Measurements from ENCODE around the gene IL17RC. TPM values are rescaled to one million over a fixed set of nuclear protein-coding genes. Genes with fewer than 3 reads are reported as not detected.

The IL17RC gene
- total and polyA plus RNA-seq, 2 of the 4 experiments (the other 2 are of a cell fraction): 20.8 to 28.3 TPM

DNA sequence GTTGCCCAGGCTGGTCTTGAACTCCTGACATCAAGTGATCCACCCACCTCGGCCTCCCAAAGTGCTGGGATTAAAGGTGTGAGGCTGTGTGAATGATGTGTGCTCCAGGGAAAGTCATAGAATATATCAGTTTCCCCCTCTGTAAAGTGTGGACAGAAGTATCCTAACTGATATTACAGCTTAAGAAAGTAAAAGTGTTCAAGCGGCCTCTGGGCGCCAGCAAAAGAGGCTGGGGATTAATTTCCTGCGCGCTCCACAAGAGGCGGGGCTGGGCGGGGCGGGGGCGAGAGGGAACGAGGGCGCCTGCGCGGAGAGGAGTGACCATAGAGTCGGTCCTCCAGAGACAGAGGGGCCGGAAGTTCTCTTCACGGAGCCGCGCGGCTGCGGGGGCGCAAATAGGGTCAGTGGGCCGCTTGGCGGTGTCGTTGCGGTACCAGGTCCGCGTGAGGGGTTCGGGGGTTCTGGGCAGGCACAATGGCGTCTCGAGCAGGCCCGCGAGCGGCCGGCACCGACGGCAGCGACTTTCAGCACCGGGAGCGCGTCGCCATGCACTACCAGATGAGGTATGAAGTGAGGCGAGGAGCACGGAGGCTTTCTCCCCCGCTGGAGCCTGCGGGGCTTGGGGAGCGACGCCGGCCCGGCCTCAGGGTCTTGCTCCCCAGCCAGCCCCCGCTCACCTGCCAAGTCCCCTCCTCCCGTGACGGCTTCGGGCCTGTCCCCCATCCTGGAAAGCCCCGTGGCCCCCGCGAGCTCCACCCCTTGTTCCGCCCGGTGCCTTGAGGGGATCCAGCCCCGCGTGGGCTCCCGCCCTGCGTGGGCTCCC, 26.4 kb upstream of the IL17RC start, which contains the start of gene JAGN1:
Gene JAGN1, plus strand, starts transcription at position 362 of the 823 bp plus-strand sequence. Its CDS starts 113 bp downstream, at position 475.
- peak within 1 kb of the TSS; percentile 81 for H3K56ac ChIP-seq (ENCODE audit: extremely low read depth, insufficient read depth, low read length)
- no peaks in the 10 kb centered on the region; the same call in 1 of the 2 replicates for H4K20me1 ChIP-seq (ENCODE audit: insufficient read depth, low read length)
- TSS peak; percentile 36 for BruUV-seq (replicated peaks)
- H2BK15ac ChIP-seq (ENCODE audit: low read depth, low read length): peak within 1 kb of the TSS; percentile 73; the same call in 1 of the 3 replicates
- peak within 1 kb of the TSS; percentile 93 for H3K4me2 ChIP-seq (ENCODE audit: low read depth, low read length)
- H3K36me3 ChIP-seq (ENCODE audit: control insufficient read depth, insufficient read depth, low read length): peaks cover 15% of the 10 kb centered on the region
- H2AFZ ChIP-seq (replicated peaks; ENCODE audit: low read length, poor library complexity): peak within 1 kb of the TSS; percentile 100
- in situ Hi-C loops (cut with MboI; ENCODE audit: low sequenced_read_pairs): no loop called here
- peak within 1 kb of the TSS; percentile 61 for H3K18ac ChIP-seq (ENCODE audit: low read depth, low read length)
- peak within 1 kb of the TSS; percentile 82 for H2AK5ac ChIP-seq (ENCODE audit: low read depth, low read length)
- peak; percentile 85 for TF ChIP-seq POLR2A (IDR thresholded peaks at IDR 0.05; ENCODE audit: low read depth, low read length)
- TF ChIP-seq FOS (IDR thresholded peaks at IDR 0.05; ENCODE audit: low read depth, low read length): no peak
- no peak for TF ChIP-seq MXI1 (IDR thresholded peaks at IDR 0.05; ENCODE audit: borderline replicate concordance, low read depth, low read length)
- TF ChIP-seq RAD21 (IDR thresholded peaks at IDR 0.05; ENCODE audit: low read length): no peak
- TF ChIP-seq, protein P1, sequence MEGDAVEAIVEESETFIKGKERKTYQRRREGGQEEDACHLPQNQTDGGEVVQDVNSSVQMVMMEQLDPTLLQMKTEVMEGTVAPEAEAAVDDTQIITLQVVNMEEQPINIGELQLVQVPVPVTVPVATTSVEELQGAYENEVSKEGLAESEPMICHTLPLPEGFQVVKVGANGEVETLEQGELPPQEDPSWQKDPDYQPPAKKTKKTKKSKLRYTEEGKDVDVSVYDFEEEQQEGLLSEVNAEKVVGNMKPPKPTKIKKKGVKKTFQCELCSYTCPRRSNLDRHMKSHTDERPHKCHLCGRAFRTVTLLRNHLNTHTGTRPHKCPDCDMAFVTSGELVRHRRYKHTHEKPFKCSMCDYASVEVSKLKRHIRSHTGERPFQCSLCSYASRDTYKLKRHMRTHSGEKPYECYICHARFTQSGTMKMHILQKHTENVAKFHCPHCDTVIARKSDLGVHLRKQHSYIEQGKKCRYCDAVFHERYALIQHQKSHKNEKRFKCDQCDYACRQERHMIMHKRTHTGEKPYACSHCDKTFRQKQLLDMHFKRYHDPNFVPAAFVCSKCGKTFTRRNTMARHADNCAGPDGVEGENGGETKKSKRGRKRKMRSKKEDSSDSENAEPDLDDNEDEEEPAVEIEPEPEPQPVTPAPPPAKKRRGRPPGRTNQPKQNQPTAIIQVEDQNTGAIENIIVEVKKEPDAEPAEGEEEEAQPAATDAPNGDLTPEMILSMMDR (conservative IDR thresholded peaks at IDR 0.05; ENCODE audit: low read depth, low read length): no peak
- no peak for TF ChIP-seq CEBPB (IDR thresholded peaks at IDR 0.05; ENCODE audit: low read depth, low read length)
- TF ChIP-seq BHLHE40 (IDR thresholded peaks at IDR 0.05; ENCODE audit: low read depth, low read length): no peak
- no peak for TF ChIP-seq CHD1 (IDR thresholded peaks at IDR 0.05; ENCODE audit: low read depth, low read length)
- TF ChIP-seq MAZ (IDR thresholded peaks at IDR 0.05; ENCODE audit: borderline replicate concordance, low read depth, low read length): peak; percentile 25; the same call in 1 of the 2 replicates
- TF ChIP-seq SMC3 (IDR thresholded peaks at IDR 0.05; ENCODE audit: low read depth, low read length): no peak
- TF ChIP-seq, protein P2, sequence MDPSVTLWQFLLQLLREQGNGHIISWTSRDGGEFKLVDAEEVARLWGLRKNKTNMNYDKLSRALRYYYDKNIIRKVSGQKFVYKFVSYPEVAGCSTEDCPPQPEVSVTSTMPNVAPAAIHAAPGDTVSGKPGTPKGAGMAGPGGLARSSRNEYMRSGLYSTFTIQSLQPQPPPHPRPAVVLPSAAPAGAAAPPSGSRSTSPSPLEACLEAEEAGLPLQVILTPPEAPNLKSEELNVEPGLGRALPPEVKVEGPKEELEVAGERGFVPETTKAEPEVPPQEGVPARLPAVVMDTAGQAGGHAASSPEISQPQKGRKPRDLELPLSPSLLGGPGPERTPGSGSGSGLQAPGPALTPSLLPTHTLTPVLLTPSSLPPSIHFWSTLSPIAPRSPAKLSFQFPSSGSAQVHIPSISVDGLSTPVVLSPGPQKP (IDR thresholded peaks at IDR 0.05; ENCODE audit: borderline replicate concordance, low read depth, low read length): no peak
- no peak for TF ChIP-seq MAFK (IDR thresholded peaks at IDR 0.05; ENCODE audit: low read depth, low read length)
- peak within 1 kb of the TSS; percentile 79 for H3K4me3 ChIP-seq (ENCODE audit: insufficient read depth, low read depth, low read length)
- DNase-seq (peak; percentile 83), ATAC-seq (ENCODE audit: low read depth) (peak; percentile 94)
- peaks cover 2% of the 10 kb centered on the region; the same call in 1 of the 2 replicates for H3K4me1 ChIP-seq (ENCODE audit: control insufficient read depth, insufficient read depth, low read length)
- H2BK5ac ChIP-seq (ENCODE audit: low read depth, low read length, poor library complexity, severe bottlenecking): peak within 1 kb of the TSS; percentile 97
- intact Hi-C loops (cut with micrococcal nuclease): loop anchor here (2.0 kb wide), 1 partner anchor 42 kb away; no protein-coding TSS in a partner anchor
- H3K9me3 ChIP-seq (ENCODE audit: control insufficient read depth, insufficient read depth, low read length): no peaks in the 10 kb centered on the region
- dilution Hi-C loops (cut with HindIII; ENCODE audit: low sequenced_read_pairs, unreplicated experiment): no loop called here
- no peak within 1 kb of the TSS for H2BK20ac ChIP-seq (ENCODE audit: low read depth, low read length)
- peak within 1 kb of the TSS; percentile 96 for H3K23ac ChIP-seq (ENCODE audit: low read depth, low read length)
- H3K27me3 ChIP-seq (ENCODE audit: control insufficient read depth, insufficient read depth, low read length): no peaks in the 10 kb centered on the region
- ChIA-PET POLR2A (ENCODE audit: unreplicated experiment) (interaction anchor here (0.5 to 1.0 kb wide), 4 partner anchors 10 to 47 kb away, joined by 3 to 4 read pairs (median 3); partner anchors contain the start of gene CIDEC), CTCF (no interaction called here)
- peak within 1 kb of the TSS; percentile 97 for H3K27ac ChIP-seq (ENCODE audit: insufficient read depth, low read length)
- H3K4ac ChIP-seq (ENCODE audit: low read depth, low read length): peak within 1 kb of the TSS; percentile 97
- peak within 1 kb of the TSS; percentile 86 for H2BK120ac ChIP-seq (ENCODE audit: low read depth, low read length)
- 1% methylated on average over 43 of the region's 62 CpGs; no CpG with 5 or more reads in 1 of the 2 experiments for WGBS, 2 experiments (ENCODE audit: extremely low coverage in 2 of 2, insufficient read length in 1 of 2)
- peaks cover 23 to 36% of the 10 kb centered on the region in 2 experiments for H3K79me1 ChIP-seq (ENCODE audit: low read depth in 1 of 2, low read length in 2 of 2)
- peak within 1 kb of the TSS; percentile 93 for H3K9ac ChIP-seq (ENCODE audit: low read depth, low read length)
- H4K91ac ChIP-seq (ENCODE audit: insufficient read depth, low read depth, low read length): peak within 1 kb of the TSS; percentile 83
- peak within 1 kb of the TSS; percentile 96 to 98 for H4K8ac ChIP-seq (ENCODE audit: low read depth in 2 of 2, low read length in 2 of 2)
- H3K14ac ChIP-seq (replicated peaks; ENCODE audit: low read depth, low read length): peak within 1 kb of the TSS; percentile 99
- 0 out of 2 replicates have a peak, but pooled peaks cover 6% of the 10 kb centered on the region for H3K9me1 ChIP-seq (ENCODE audit: insufficient read depth, low read length)
- peak within 1 kb of the TSS; percentile 85 for H4K5ac ChIP-seq (ENCODE audit: low read depth, low read length)
- H2AK9ac ChIP-seq (replicated peaks; ENCODE audit: low read depth, low read length, poor library complexity): peak within 1 kb of the TSS; percentile 99
